HG03520 (cell line): ENCODE data around the gene TPPP2.

ENCODE experiments used
- ATAC-seq: cut with Tn5 transposase; IDR thresholded peaks from one replicate; pipeline ENCODE4 v1.9.1; 2021; ENCODE audit warnings: mild to moderate bottlenecking, moderate library complexity; ENCODE audit not compliant: unreplicated experiment

Gene TPPP2

GRCh38 chr14:21074398-21075272 is 44.6 kb downstream of the TPPP2 start:
- ATAC-seq: no peak

- ATAC-seq: no peak
Measured at GRCh38 chr14:21075719-21076437, 45.9 kb downstream of the TPPP2 start.

- no peak for ATAC-seq
Measured at GRCh38 chr14:21077672-21078071, 47.7 kb downstream of the TPPP2 start.

- no peak for ATAC-seq
Measured at GRCh38 chr14:21078287-21078686, 48.3 kb downstream of the TPPP2 start.

- ATAC-seq: no peak
Measured at GRCh38 chr14:21078726-21079125, 48.7 kb downstream of the TPPP2 start.

- no peak for ATAC-seq
Measured at GRCh38 chr14:21081521-21082142, 51.6 kb downstream of the TPPP2 start.
